H1 (cell line): Measurements from ENCODE around the gene MYG1. TPM values are rescaled to one million over a fixed set of nuclear protein-coding genes. Genes with fewer than 3 reads are reported as not detected.

Experiments
- CTCF ChIA-PET: fragments of 300-600 bp; sonication (Branson Sonifier 250); formaldehyde crosslinking; loops from one replicate; lab custom pipeline; 2021; ENCODE audit not compliant: partially characterized antibody; lab: Charles Lee
- POLR2A ChIA-PET: fragments of 300-600 bp; sonication (Branson Sonifier 250); formaldehyde crosslinking; loops from one replicate; lab custom pipeline; 2021; ENCODE audit warnings: inconsistent platforms; ENCODE audit not compliant: partially characterized antibody; lab: Charles Lee
- DNase-seq, 2 experiments: peaks; one replicate each; pipeline versions ENCODE4 v3.0.0 to v3.0.0-alpha.2; 2010 to 2022; ENCODE audit warnings: low spot score in 2 of 2, low read depth in 1 of 2, mixed read lengths in 1 of 2
- FAIRE-seq: peaks from 2 replicates; lab custom pipeline; 2011; peaks lifted over from hg19 to GRCh38; lab: Jason Lieb, UNC
- H2AFZ ChIP-seq: 2 replicates; pipeline ENCODE4 v1.8.1; 2012; ENCODE audit warnings: low read length, inconsistent platforms
- H2AK5ac ChIP-seq: 2 replicates; pipeline ENCODE4 v1.6.1; 2013; ENCODE audit warnings: low read depth, low read length
- H2BK120ac ChIP-seq: replicated peaks from 2 replicates; pipeline ENCODE3; 2013; ENCODE audit warnings: low read depth, low read length, inconsistent platforms
- H2BK12ac ChIP-seq: 2 replicates; pipeline ENCODE4 v1.6.1; 2013; ENCODE audit warnings: low read depth, low read length
- H2BK15ac ChIP-seq: 2 replicates; pipeline ENCODE4 v1.6.1; 2013; ENCODE audit warnings: low read length
- H2BK20ac ChIP-seq: 2 replicates; pipeline ENCODE4 v1.6.1; 2013; ENCODE audit warnings: low read length
- H2BK5ac ChIP-seq: 2 replicates; pipeline ENCODE4 v1.6.1; 2013; ENCODE audit warnings: low read depth, low read length
- H3K14ac ChIP-seq: 2 replicates; pipeline ENCODE4 v1.6.1; 2013; ENCODE audit warnings: inconsistent platforms; ENCODE audit not compliant: insufficient read length
- H3K18ac ChIP-seq: 2 replicates; pipeline ENCODE4 v1.6.1; 2013; ENCODE audit warnings: low read length; ENCODE audit errors: extremely low read depth
- H3K23ac ChIP-seq: 2 replicates; pipeline ENCODE4 v1.6.1; 2013; ENCODE audit warnings: inconsistent platforms; ENCODE audit not compliant: insufficient read length
- H3K23me2 ChIP-seq: 2 replicates; pipeline ENCODE4 v1.6.1; 2013; ENCODE audit warnings: low read depth, low read length
- H3K27ac ChIP-seq: 2 replicates; pipeline ENCODE4 v1.6.1; 2011; ENCODE audit warnings: low read depth, low read length, inconsistent platforms
- H3K27me3 ChIP-seq, 4 experiments: replicated peaks in 1 of 4; 1 replicate in 1 of 4; 2 replicates in 3 of 4; pipeline versions ENCODE4 v1.6.1 to v1.8.1; 2011 to 2013; ENCODE audit warnings: low read length in 3 of 4, mild to moderate bottlenecking in 3 of 4, inconsistent platforms in 2 of 4, mixed read lengths in 2 of 4, moderate library complexity in 1 of 4; ENCODE audit not compliant: control insufficient read depth in 3 of 4, insufficient read depth in 3 of 4; ENCODE audit errors: extremely low read depth in 1 of 4
- H3K36me3 ChIP-seq, 4 experiments: 2 replicates each; pipeline versions ENCODE4 v1.6.1 to v1.8.1; 2011 to 2013; ENCODE audit warnings: mild to moderate bottlenecking in 4 of 4, low read length in 3 of 4, moderate library complexity in 2 of 4, control low read depth in 1 of 4, inconsistent platforms in 1 of 4; ENCODE audit not compliant: insufficient read depth in 4 of 4, control insufficient read depth in 2 of 4
- H3K4ac ChIP-seq: replicated peaks from 2 replicates; pipeline ENCODE3; 2013; ENCODE audit warnings: low read length, low read depth, mixed read lengths, inconsistent platforms; ENCODE audit not compliant: insufficient read length
- H3K4me1 ChIP-seq, 4 experiments: replicated peaks in 1 of 4; 1 replicate in 1 of 4; 2 replicates in 3 of 4; pipeline versions ENCODE4 v1.6.1 to v1.8.1; 2011 to 2013; ENCODE audit warnings: low read length in 3 of 4, inconsistent platforms in 2 of 4, mixed read lengths in 1 of 4; ENCODE audit not compliant: insufficient read depth in 4 of 4, control insufficient read depth in 3 of 4
- H3K4me2 ChIP-seq, 2 experiments: 2 replicates each; pipeline versions ENCODE4 v1.6.1 to v1.8.1; 2011 to 2013; ENCODE audit warnings: low read depth in 2 of 2, low read length in 2 of 2, control low read depth in 1 of 2, inconsistent platforms in 1 of 2, mild to moderate bottlenecking in 1 of 2; ENCODE audit not compliant: insufficient read depth in 1 of 2
- H3K4me3 ChIP-seq, 4 experiments: fragments of 200-600, 300-600 bp in 1 of 4; sonication (generic), shearing (Covaris generic), sonication (Bioruptor Twin) in 1 of 4; 2 replicates each; pipeline versions ENCODE4 v1.5.1 to v1.8.1; 2011 to 2016; ENCODE audit warnings: low read length in 4 of 4, low read depth in 3 of 4, control low read depth in 2 of 4, inconsistent platforms in 2 of 4, mild to moderate bottlenecking in 2 of 4, mixed read lengths in 1 of 4, moderate library complexity in 1 of 4; ENCODE audit not compliant: insufficient read depth in 2 of 4; ENCODE audit errors: extremely low read depth in 1 of 4
- H3K56ac ChIP-seq: replicated peaks from 2 replicates; pipeline ENCODE3; 2013; ENCODE audit warnings: low read depth, mild to moderate bottlenecking, mixed read lengths, low read length, inconsistent platforms; ENCODE audit not compliant: insufficient read length
- H3K79me1 ChIP-seq: 2 replicates; pipeline ENCODE4 v1.6.1; 2013; ENCODE audit warnings: low read depth, low read length, control low read depth
- H3K79me2 ChIP-seq, 2 experiments: 2 replicates each; pipeline versions ENCODE4 v1.6.1 to v1.8.1; 2012 to 2013; ENCODE audit warnings: low read length in 2 of 2, mild to moderate bottlenecking in 2 of 2, inconsistent platforms in 1 of 2; ENCODE audit not compliant: insufficient read depth in 2 of 2, control insufficient read depth in 1 of 2
- H3K9ac ChIP-seq, 4 experiments: replicated peaks in 1 of 4; 1 replicate in 1 of 4; 2 replicates in 3 of 4; pipeline versions ENCODE4 v1.6.1 to v1.8.1; 2011 to 2013; ENCODE audit warnings: low read depth in 3 of 4, low read length in 3 of 4, control low read depth in 2 of 4, mild to moderate bottlenecking in 2 of 4, moderate library complexity in 2 of 4, inconsistent platforms in 1 of 4; ENCODE audit errors: extremely low read depth in 1 of 4
- H3K9me3 ChIP-seq, 2 experiments: 2 replicates each; pipeline versions ENCODE4 v1.6.1 to v1.8.1; 2012 to 2013; ENCODE audit warnings: mild to moderate bottlenecking in 2 of 2, moderate library complexity in 2 of 2, control low read depth in 1 of 2, inconsistent platforms in 1 of 2, low read depth in 1 of 2, low read length in 1 of 2, mixed read lengths in 1 of 2; ENCODE audit not compliant: insufficient read depth in 2 of 2
- H4K20me1 ChIP-seq, 2 experiments: replicated peaks in 1 of 2; 2 replicates each; pipeline versions ENCODE3 to v1.8.1; 2011 to 2013; ENCODE audit warnings: inconsistent platforms in 2 of 2, low read length in 2 of 2, mild to moderate bottlenecking in 1 of 2; ENCODE audit not compliant: insufficient read depth in 2 of 2, control insufficient read depth in 1 of 2
- H4K5ac ChIP-seq: 2 replicates; pipeline ENCODE4 v1.6.1; 2013; ENCODE audit warnings: low read length, low read depth, mixed read lengths, inconsistent platforms; ENCODE audit not compliant: insufficient read length
- H4K8ac ChIP-seq: 2 replicates; pipeline ENCODE4 v1.8.0; 2013; ENCODE audit warnings: mild to moderate bottlenecking, moderate library complexity, low read length, inconsistent platforms; ENCODE audit not compliant: insufficient read depth; ENCODE audit errors: extremely low read depth
- H4K91ac ChIP-seq: replicated peaks from 2 replicates; pipeline ENCODE3; 2013; ENCODE audit warnings: low read length, mixed read lengths, inconsistent platforms; ENCODE audit not compliant: insufficient read length
- EGR1 ChIP-seq: IDR thresholded peaks from 2 replicates; pipeline ENCODE4 v1.6.1; 2011; ENCODE audit warnings: low read depth, low read length, borderline replicate concordance
- SIX5 ChIP-seq: IDR thresholded peaks from 2 replicates; pipeline ENCODE4 v1.6.1; 2011; ENCODE audit warnings: mild to moderate bottlenecking, low read depth, low read length
- TAF1 ChIP-seq: IDR thresholded peaks from 2 replicates; pipeline ENCODE4 v1.6.1; 2011; ENCODE audit warnings: mild to moderate bottlenecking, low read depth, low read length
- WGBS, 2 experiments: shearing (Covaris generic) in 1 of 2; methylation state at CpG; one replicate each; pipeline versions ENCODE4 v1.1.6 to v1.1.7; 2013 to 2015; ENCODE audit warnings: low lambda C conversion rate in 2 of 2, mixed read lengths in 2 of 2, inconsistent platforms in 1 of 2, low coverage in 1 of 2, missing lambda C conversion rate in 1 of 2; ENCODE audit not compliant: insufficient replicate concordance in 2 of 2, insufficient coverage in 1 of 2, insufficient read length in 1 of 2; ENCODE audit errors: extremely low coverage in 1 of 2, missing lambda C conversion rate in 1 of 2; 5-methylcytosine and 5-hydroxymethylcytosine counted together
- polyA plus RNA-seq, 7 experiments: library from polyadenylated mRNA; depleted of rRNA in 3 of 7; stranded (reverse) in 5 of 7; unstranded in 2 of 7; fragments of >200 nt in 5 of 7; fragments of 200-250 nt in 2 of 7; gene quantifications; 1 replicate in 5 of 7; 2 replicates in 1 of 7; 4 replicates in 1 of 7; pipeline versions ENCODE4 v1.2.1 to v1.2.3, GENCODE V29; 2011 to 2013; ENCODE audit warnings: missing spikeins in 2 of 7, mixed read lengths in 2 of 7
- total RNA-seq: library from RNA; stranded (reverse); fragmentation: NEBNext Ultra II Directional; extraction: Animal tissue kit (Norgen Biotek cat#: 25700); gene quantifications from 2 replicates; pipeline ENCODE4 v1.2.1, GENCODE V29; 2021
- TF ChIP-seq, protein P1 (sequence below): IDR thresholded peaks from 2 replicates; pipeline ENCODE4 v1.6.1; 2012; ENCODE audit warnings: low read length, inconsistent platforms
- TF ChIP-seq, protein P2 (sequence below), 3 experiments: IDR thresholded peaks; 1 replicate in 2 of 3; 2 replicates in 1 of 3; pipeline versions ENCODE4 v1.5.1 to v1.6.1; 2011; ENCODE audit warnings: low read length in 3 of 3, mild to moderate bottlenecking in 3 of 3, inconsistent platforms in 2 of 3, low read depth in 1 of 3, moderate library complexity in 1 of 3; ENCODE audit not compliant: insufficient read depth in 1 of 3; ENCODE audit errors: control extremely low read depth in 1 of 3
- TF ChIP-seq, protein P3 (sequence below): IDR thresholded peaks from 2 replicates; pipeline ENCODE4 v1.6.1; 2012; ENCODE audit warnings: inconsistent platforms

MYG1 gene
- total and polyA plus RNA-seq, 2 of the 8 experiments (the other 6 are each of a cell fraction or from before 2014, with no cell fraction given): 83.3 to 104 TPM

DNA sequence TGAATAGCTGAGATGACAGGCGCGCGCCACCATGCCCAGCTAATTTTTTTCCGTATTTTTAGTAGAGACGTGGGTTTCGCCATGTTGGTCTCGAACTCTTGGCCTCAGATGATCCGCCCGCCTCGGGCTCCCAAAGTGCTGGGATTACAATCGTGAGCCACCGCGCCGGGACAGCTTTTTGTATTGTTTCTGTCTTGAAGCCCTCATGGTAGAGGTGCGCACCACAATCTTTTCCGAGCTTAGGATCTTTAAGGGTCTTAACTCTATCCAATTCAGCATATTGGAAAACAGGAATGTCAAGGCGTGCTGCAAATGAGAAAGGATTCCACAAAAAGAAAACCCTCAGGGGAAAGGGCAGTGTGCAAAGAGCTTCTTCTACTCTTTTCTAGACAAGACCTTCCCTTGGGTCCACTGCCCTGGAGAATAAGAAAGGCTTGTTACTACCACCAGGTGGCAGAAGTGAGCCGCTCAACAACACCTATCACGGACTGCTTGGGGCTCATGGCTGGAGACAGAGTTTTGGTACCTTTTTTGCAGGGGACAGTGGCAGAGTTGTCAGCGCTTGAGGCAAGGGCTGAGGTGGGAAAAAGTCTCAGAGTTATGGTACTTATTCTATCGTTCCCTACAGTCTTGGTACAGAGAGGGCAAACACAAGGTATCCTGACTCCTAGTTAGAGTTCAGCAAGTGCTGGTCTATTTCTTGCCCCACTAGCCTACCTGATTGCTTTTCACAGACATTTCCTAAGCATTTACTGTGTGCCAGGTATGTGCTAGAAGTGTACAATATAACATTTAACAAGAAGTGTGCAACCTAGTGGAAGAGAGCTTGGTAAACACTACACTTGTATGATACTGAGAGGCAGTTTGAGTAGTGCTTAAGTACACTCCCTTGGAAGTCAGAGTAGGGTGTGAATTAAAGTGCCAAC lies 53.1 kb downstream of the MYG1 start:
- no peak overlapping the region for H2BK20ac ChIP-seq
- no peak overlapping the region for H3K27ac ChIP-seq
- H3K23me2 ChIP-seq: no peaks in the 10 kb centered on the region
- no peaks in the 10 kb centered on the region for H3K36me3 ChIP-seq
- no peak overlapping the region for H3K9ac ChIP-seq
- no peak overlapping the region for H4K8ac ChIP-seq
- no peaks in the 10 kb centered on the region for H4K20me1 ChIP-seq
- H3K4ac ChIP-seq: no peak overlapping the region
- H3K9me3 ChIP-seq: no peaks in the 10 kb centered on the region
- no peak overlapping the region for H3K18ac ChIP-seq
- DNase-seq (peak in 1 of 2 experiments; percentile 85), FAIRE-seq (peak; percentile 57)
- ChIA-PET CTCF (interaction anchor here (0.6 to 21.3 kb wide), 44 partner anchors 9 to 327 kb away, joined by 3 to 381 read pairs (median 5); partner anchors contain the start of genes AAAS, AMHR2, MYG1 and NPFF), POLR2A (interaction anchor here (0.5 to 2.8 kb wide), 19 partner anchors 9 to 149 kb away, joined by 3 to 15 read pairs (median 4); partner anchors contain the start of genes AAAS, SP1 and TARBP2)
- H2AFZ ChIP-seq: 0 out of 2 replicates have a peak overlapping the region, but pooled peaks have one; percentile 27
- no peak overlapping the region for H4K91ac ChIP-seq
- no peak overlapping the region for H3K56ac ChIP-seq
- H3K4me3 ChIP-seq: no peak overlapping the region
- no peak overlapping the region for H3K23ac ChIP-seq
- no peaks in the 10 kb centered on the region for H3K4me1 ChIP-seq
- H2BK120ac ChIP-seq: no peak overlapping the region
- no peaks in the 10 kb centered on the region for H3K79me2 ChIP-seq
- no peak overlapping the region for H3K14ac ChIP-seq
- no peaks in the 10 kb centered on the region for H3K79me1 ChIP-seq
- H2BK5ac ChIP-seq: no peak overlapping the region
- H4K5ac ChIP-seq: no peak overlapping the region
- H2AK5ac ChIP-seq: no peak overlapping the region
- no peak overlapping the region for H2BK15ac ChIP-seq
- no peak overlapping the region for H3K4me2 ChIP-seq
- 71% methylated on average over 21 of the region's 21 CpGs; no CpG with 5 or more reads in 1 of the 2 experiments for WGBS, 2 experiments
- H3K27me3 ChIP-seq: no peaks in the 10 kb centered on the region
- no peak overlapping the region for H2BK12ac ChIP-seq
- TF ChIP-seq, protein P1, sequence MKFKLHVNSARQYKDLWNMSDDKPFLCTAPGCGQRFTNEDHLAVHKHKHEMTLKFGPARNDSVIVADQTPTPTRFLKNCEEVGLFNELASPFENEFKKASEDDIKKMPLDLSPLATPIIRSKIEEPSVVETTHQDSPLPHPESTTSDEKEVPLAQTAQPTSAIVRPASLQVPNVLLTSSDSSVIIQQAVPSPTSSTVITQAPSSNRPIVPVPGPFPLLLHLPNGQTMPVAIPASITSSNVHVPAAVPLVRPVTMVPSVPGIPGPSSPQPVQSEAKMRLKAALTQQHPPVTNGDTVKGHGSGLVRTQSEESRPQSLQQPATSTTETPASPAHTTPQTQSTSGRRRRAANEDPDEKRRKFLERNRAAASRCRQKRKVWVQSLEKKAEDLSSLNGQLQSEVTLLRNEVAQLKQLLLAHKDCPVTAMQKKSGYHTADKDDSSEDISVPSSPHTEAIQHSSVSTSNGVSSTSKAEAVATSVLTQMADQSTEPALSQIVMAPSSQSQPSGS: no peak
- no peak for TF ChIP-seq SIX5
- TF ChIP-seq, protein P2, sequence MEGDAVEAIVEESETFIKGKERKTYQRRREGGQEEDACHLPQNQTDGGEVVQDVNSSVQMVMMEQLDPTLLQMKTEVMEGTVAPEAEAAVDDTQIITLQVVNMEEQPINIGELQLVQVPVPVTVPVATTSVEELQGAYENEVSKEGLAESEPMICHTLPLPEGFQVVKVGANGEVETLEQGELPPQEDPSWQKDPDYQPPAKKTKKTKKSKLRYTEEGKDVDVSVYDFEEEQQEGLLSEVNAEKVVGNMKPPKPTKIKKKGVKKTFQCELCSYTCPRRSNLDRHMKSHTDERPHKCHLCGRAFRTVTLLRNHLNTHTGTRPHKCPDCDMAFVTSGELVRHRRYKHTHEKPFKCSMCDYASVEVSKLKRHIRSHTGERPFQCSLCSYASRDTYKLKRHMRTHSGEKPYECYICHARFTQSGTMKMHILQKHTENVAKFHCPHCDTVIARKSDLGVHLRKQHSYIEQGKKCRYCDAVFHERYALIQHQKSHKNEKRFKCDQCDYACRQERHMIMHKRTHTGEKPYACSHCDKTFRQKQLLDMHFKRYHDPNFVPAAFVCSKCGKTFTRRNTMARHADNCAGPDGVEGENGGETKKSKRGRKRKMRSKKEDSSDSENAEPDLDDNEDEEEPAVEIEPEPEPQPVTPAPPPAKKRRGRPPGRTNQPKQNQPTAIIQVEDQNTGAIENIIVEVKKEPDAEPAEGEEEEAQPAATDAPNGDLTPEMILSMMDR (IDR thresholded peaks at IDR 0.05; ENCODE audit: control extremely low read depth in 1 of 3, insufficient read depth in 1 of 3, low read depth in 1 of 3, low read length in 3 of 3): peak; percentile 66 to 94 (median 90)
- TF ChIP-seq TAF1: no peak
- TF ChIP-seq EGR1: no peak
- TF ChIP-seq, protein P3, sequence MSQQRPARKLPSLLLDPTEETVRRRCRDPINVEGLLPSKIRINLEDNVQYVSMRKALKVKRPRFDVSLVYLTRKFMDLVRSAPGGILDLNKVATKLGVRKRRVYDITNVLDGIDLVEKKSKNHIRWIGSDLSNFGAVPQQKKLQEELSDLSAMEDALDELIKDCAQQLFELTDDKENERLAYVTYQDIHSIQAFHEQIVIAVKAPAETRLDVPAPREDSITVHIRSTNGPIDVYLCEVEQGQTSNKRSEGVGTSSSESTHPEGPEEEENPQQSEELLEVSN: 0 out of 2 replicates have a peak, but pooled peaks have one; percentile 17
